B cell (primary cell): ENCODE data around the gene ABCF1. TPM values are rescaled to one million over a fixed set of nuclear protein-coding genes. Genes with fewer than 3 reads are reported as not detected.

ENCODE experiments used
- ATAC-seq: fragments of 200-7000 bp; cut with Tn5 transposase; one replicate; pipeline ENCODE4 v1.10.0; 2021; ENCODE audit warnings: low read depth, mild to moderate bottlenecking, moderate number of reproducible peaks, moderate library complexity
- CTCF ChIA-PET: fragments of 350-600 bp; sonication (Branson Sonifier 250); formaldehyde crosslinking; loops from one replicate; lab custom pipeline; 2021; ENCODE audit warnings: antibody characterized with exemption, inconsistent platforms; lab: Charles Lee
- POLR2A ChIA-PET: fragments of 350-600 bp; sonication (Branson Sonifier 250); formaldehyde crosslinking; loops from one replicate; lab custom pipeline; 2021; ENCODE audit warnings: antibody characterized with exemption; lab: Charles Lee
- DNase-seq: peaks from one replicate; pipeline ENCODE4 v3.0.0; 2013
- H2AFZ ChIP-seq: 2 replicates; pipeline ENCODE4 v1.6.1; 2012; ENCODE audit warnings: mild to moderate bottlenecking, low read depth, low read length; ENCODE audit not compliant: insufficient read depth, poor library complexity, severe bottlenecking
- H3K27ac ChIP-seq, 2 donors: 1 replicate in 1 of 2; 2 replicates in 1 of 2; pipeline ENCODE4 v1.5.1; 2012 to 2013; ENCODE audit warnings: low read length in 2 of 2, mild to moderate bottlenecking in 2 of 2, moderate library complexity in 1 of 2
- H3K27me3 ChIP-seq, 4 experiments: fragments of 200-600 bp in 1 of 4; sonication (generic) in 1 of 4; replicated peaks in 1 of 4; 1 replicate in 2 of 4; 2 replicates in 2 of 4; pipeline versions ENCODE4 v1.6.1 to v1.7.0; 2013 to 2016; ENCODE audit warnings: low read length in 3 of 4, mild to moderate bottlenecking in 2 of 4, mixed read lengths in 1 of 4, moderate library complexity in 1 of 4; ENCODE audit not compliant: insufficient read depth in 4 of 4, control insufficient read depth in 3 of 4; ENCODE audit errors: control extremely low read depth in 1 of 4
- H3K36me3 ChIP-seq, 2 experiments: replicated peaks in 1 of 2; 1 replicate in 1 of 2; 2 replicates in 1 of 2; pipeline versions ENCODE4 v1.6.1 to v1.7.1; 2013; ENCODE audit warnings: low read length in 1 of 2; ENCODE audit not compliant: insufficient read depth in 2 of 2, control insufficient read depth in 1 of 2; ENCODE audit errors: control extremely low read depth in 1 of 2, extremely low read depth in 1 of 2
- H3K4me1 ChIP-seq, 2 donors: fragments of 200-600 bp in 1 of 2; sonication (generic) in 1 of 2; 1 replicate in 1 of 2; 2 replicates in 1 of 2; pipeline versions ENCODE4 v1.5.1 to v1.6.1; 2013 to 2017; ENCODE audit warnings: low read length in 2 of 2; ENCODE audit not compliant: control insufficient read depth in 2 of 2, insufficient read depth in 2 of 2
- H3K4me2 ChIP-seq: replicated peaks from 2 replicates; pipeline ENCODE3; 2012; ENCODE audit warnings: mild to moderate bottlenecking, low read depth, low read length; ENCODE audit not compliant: poor library complexity, severe bottlenecking
- H3K4me3 ChIP-seq, 5 experiments: fragments of 200-600 bp in 1 of 5; sonication (generic) in 1 of 5; 1 replicate in 3 of 5; 2 replicates in 2 of 5; pipeline versions ENCODE4 v1.5.1 to v1.7.0; 2011 to 2016; ENCODE audit warnings: low read length in 4 of 5, mild to moderate bottlenecking in 4 of 5, low read depth in 2 of 5, control low read depth in 1 of 5, moderate library complexity in 1 of 5; ENCODE audit not compliant: insufficient read depth in 1 of 5; ENCODE audit errors: control extremely low read depth in 1 of 5, extremely low read depth in 1 of 5
- H3K79me2 ChIP-seq: fragments of 200-600 bp; sonication (generic); one replicate; pipeline ENCODE4 v1.6.0; 2016; ENCODE audit warnings: low read length; ENCODE audit not compliant: control insufficient read depth, insufficient read depth
- H3K9ac ChIP-seq: fragments of 200-600 bp; sonication (generic); 2 replicates; pipeline ENCODE4 v1.6.1; 2017; ENCODE audit warnings: mild to moderate bottlenecking, low read length, moderate library complexity
- H3K9me3 ChIP-seq, 3 donors: one replicate each; pipeline versions ENCODE4 v1.6.1 to v1.7.1; 2013; ENCODE audit warnings: low read length in 2 of 3; ENCODE audit not compliant: control insufficient read depth in 2 of 3, insufficient read depth in 1 of 3; ENCODE audit errors: control extremely low read depth in 1 of 3
- H4K20me1 ChIP-seq: 2 replicates; pipeline ENCODE4 v1.6.0; 2012; ENCODE audit warnings: mild to moderate bottlenecking, low read length; ENCODE audit not compliant: insufficient read depth, control insufficient read depth, poor library complexity, severe bottlenecking
- H3K27ac Mint-ChIP-seq: one replicate; pipeline ENCODE4 v1.8.0; 2021; ENCODE audit warnings: mixed read lengths
- H3K27me3 Mint-ChIP-seq: one replicate; pipeline ENCODE4 v1.8.0; 2021; ENCODE audit warnings: mixed read lengths
- H3K4me1 Mint-ChIP-seq: one replicate; pipeline ENCODE4 v1.8.0; 2021; ENCODE audit warnings: mixed read lengths
- H3K4me3 Mint-ChIP-seq: one replicate; pipeline ENCODE4 v1.8.0; 2021; ENCODE audit warnings: mixed read lengths
- H3K9me3 Mint-ChIP-seq: one replicate; pipeline ENCODE4 v1.8.0; 2022; ENCODE audit warnings: mixed read lengths; ENCODE audit not compliant: insufficient read depth
- CTCF ChIP-seq: fragments of 200-600 bp; IDR thresholded peaks from one replicate; pipeline ENCODE4 v1.8.0; 2022; ENCODE audit warnings: antibody characterized with exemption, mild to moderate bottlenecking
- EZH2 ChIP-seq: IDR thresholded peaks from 2 replicates; pipeline ENCODE4 v1.6.1; 2012; ENCODE audit warnings: borderline replicate concordance, low read depth, mild to moderate bottlenecking, moderate library complexity, low read length; ENCODE audit not compliant: insufficient read depth, poor library complexity, severe bottlenecking
- WGBS: methylation state at CpG from one replicate; pipeline ENCODE4 v1.1.5; 2013; ENCODE audit warnings: missing lambda C conversion rate; ENCODE audit not compliant: insufficient coverage; 5-methylcytosine and 5-hydroxymethylcytosine counted together
- intact Hi-C: fragments of 100-400 bp; cut with micrococcal nuclease; formaldehyde crosslinking; loops from one replicate; pipeline ENCODE4 v1.10.0; 2022
- polyA plus RNA-seq: library from polyadenylated mRNA; depleted of rRNA; stranded (reverse); fragments of >200 nt; gene quantifications from 2 replicates; pipeline ENCODE4 v1.2.3, GENCODE V29; 2012
- total RNA-seq, 2 donors: library from RNA; stranded (reverse); fragments of 120-200 nt in 1 of 2; gene quantifications; 1 replicate in 1 of 2; 2 replicates in 1 of 2; pipeline versions ENCODE4 v1.2.3 to v1.2.4, GENCODE V29; 2013 to 2022

ABCF1 gene
- total and polyA plus RNA-seq, 2 donors (not counting 1 experiment from before 2014, with no cell fraction given), result 22.8 to 60.9 TPM

DNA sequence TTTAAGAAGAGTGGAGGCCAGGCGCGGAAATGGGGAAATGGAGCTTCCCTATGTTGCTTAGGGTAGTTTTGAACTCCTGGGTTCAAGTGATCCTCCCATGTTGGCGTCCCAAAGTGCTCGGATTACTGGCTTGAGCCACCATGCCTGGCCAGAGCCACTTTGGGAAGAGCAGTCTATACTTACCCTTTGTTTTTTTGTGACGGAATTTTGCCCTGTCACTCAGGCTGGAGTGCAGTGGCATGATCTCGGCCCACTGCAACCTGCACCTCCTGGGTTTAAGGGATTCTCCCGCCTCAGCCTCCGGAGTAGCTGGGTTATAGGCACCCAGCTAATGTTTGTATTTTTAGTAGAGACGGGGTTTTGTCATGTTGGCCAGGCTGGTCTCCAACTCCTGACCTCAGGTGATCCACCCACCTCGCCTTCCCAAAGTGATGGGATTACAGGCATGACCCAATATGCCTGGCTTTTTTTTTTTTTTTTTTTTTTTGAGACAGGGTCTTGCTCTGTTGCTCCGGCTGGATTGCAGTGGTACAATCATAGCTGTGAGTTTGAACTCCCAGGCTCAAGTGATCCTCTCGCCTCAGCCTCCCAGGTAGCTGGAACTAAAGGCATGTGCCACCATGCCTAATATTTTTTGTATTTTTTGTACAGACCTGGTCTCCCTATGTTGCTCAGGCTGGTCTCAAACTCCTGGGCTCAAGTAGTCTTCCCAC lies 27.8 kb downstream of the ABCF1 start:
- no peak overlapping the region for H2AFZ ChIP-seq
- H3K4me3 ChIP-seq, result no peak overlapping the region
- ChIA-PET CTCF (interaction anchor here (0.6 to 12.2 kb wide), 15 partner anchors 8 to 578 kb away, joined by 3 to 295 read pairs (median 12); no protein-coding TSS in a partner anchor), POLR2A (interaction anchor here (0.5 to 2.1 kb wide), 6 partner anchors 9 to 137 kb away, joined by 3 to 11 read pairs (median 6); no protein-coding TSS in a partner anchor)
- ATAC-seq, result no peak
- intact Hi-C loops, result no loop called here
- peaks cover 6% of the 10 kb centered on the region for H3K4me1 Mint-ChIP-seq
- H3K4me1 ChIP-seq, result peaks cover 0 to 6% of the 10 kb centered on the region in 2 donors
- peak overlapping the region in 1 of 2 donors; percentile 53 for H3K27ac ChIP-seq
- no peak for DNase-seq
- H3K9me3 ChIP-seq, result no peaks in the 10 kb centered on the region
- TF ChIP-seq EZH2 (no peak), CTCF (no peak)
- H3K9ac ChIP-seq, result no peak overlapping the region
- H3K27me3 ChIP-seq, result no peaks in the 10 kb centered on the region
- no peaks in the 10 kb centered on the region for H3K9me3 Mint-ChIP-seq
- H3K79me2 ChIP-seq, result no peaks in the 10 kb centered on the region
- no peak overlapping the region for H3K4me2 ChIP-seq
- peaks cover 9 to 48% of the 10 kb centered on the region in 2 experiments for H3K36me3 ChIP-seq
- no peaks in the 10 kb centered on the region for H3K27me3 Mint-ChIP-seq
- no peak overlapping the region for H3K27ac Mint-ChIP-seq
- WGBS, result 88% methylated on average over 10 of the region's 12 CpGs
- no peak overlapping the region for H3K4me3 Mint-ChIP-seq
- peaks cover 21% of the 10 kb centered on the region for H4K20me1 ChIP-seq
